ENCODE measurements around the gene BCLAF1.

DNA sequence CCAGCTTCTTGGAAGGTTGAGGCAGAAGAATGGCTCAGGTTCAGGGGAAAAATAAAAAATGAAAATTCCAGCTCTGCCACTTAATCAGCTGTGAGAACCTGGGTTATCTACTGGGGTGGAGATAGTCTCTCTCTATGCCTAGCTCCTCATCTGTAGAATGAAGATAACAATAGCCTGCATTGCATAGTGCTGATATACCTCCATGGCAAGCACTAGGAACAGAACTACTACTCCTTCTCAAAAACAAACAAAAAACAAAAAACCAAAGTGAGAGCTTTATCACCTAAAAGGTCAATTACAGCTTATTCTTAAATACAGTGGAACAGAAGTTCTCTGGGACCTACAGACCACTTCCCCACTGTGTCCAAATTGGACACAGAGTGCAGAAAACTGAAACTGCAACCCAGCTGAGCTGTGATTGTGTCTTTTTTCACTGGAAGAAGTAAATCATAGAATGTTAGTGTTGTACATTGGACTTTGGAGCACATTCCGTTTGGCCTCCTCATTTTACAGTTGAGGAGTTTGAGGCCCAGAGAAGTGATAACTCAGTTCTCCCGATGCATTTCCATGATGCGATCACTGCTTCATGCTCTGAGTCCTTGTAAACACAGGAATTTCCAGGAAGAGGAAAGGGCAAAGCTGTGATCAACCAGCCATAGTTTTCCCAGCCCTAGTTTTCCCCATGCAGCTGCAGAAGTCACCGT lies 62.8 kb downstream of the BCLAF1 start:
- TF ChIP-seq SIRT6 (IDR thresholded peaks at IDR 0.05; ENCODE audit: low read length) (no peak), HDAC6 (IDR thresholded peaks at IDR 0.05; ENCODE audit: low read depth, low read length) (no peak), TAF1 (IDR thresholded peaks at IDR 0.05; ENCODE audit: low read depth, low read length) (no peak), POLR2A (IDR thresholded peaks at IDR 0.05; ENCODE audit: control extremely low read depth in 1 of 2, low read depth in 2 of 2, low read length in 2 of 2) (no peak)

Data from H1 (cell line).